SK-N-SH treated with all-trans-retinoic acid at 6 μM for 48 hours (cell line): ENCODE data around the gene AGPAT3.

ENCODE experiments used
- ATAC-seq: fragments of 200-7000 bp; cut with Tn5 transposase; 3 replicates; pipeline ENCODE4 v1.9.1; 2020; ENCODE audit warnings: mild to moderate bottlenecking, moderate library complexity
- CREB5 ChIP-seq: fragments of 250-450 bp; sonication (Bioruptor Pico); IDR thresholded peaks from 2 replicates; pipeline ENCODE4 v1.5.1; 2020; ENCODE audit warnings: low read depth, mild to moderate bottlenecking, moderate library complexity
- ESRRG ChIP-seq: fragments of 250-450 bp; sonication (Bioruptor Pico); IDR thresholded peaks from 2 replicates; pipeline ENCODE4 v1.6.1; 2021; ENCODE audit warnings: mild to moderate bottlenecking
- OSR1 ChIP-seq: fragments of 250-450 bp; sonication (Bioruptor Pico); IDR thresholded peaks from 2 replicates; pipeline ENCODE4 v1.8.0; 2022; ENCODE audit warnings: moderate library complexity, mild to moderate bottlenecking, inconsistent platforms
- PATZ1 ChIP-seq: fragments of 250-450 bp; sonication (Bioruptor Pico); IDR thresholded peaks from 2 replicates; pipeline ENCODE4 v1.8.0; 2020; ENCODE audit warnings: mild to moderate bottlenecking, moderate library complexity, borderline replicate concordance
- SNAI2 ChIP-seq: fragments of 250-450 bp; sonication (Bioruptor Pico); IDR thresholded peaks from 2 replicates; pipeline ENCODE4 v1.5.0; 2020; ENCODE audit warnings: mild to moderate bottlenecking, moderate library complexity
- ZC3H10 ChIP-seq: fragments of 250-450 bp; sonication (Bioruptor Pico); IDR thresholded peaks from 2 replicates; pipeline ENCODE4 v1.5.1; 2021; ENCODE audit warnings: mild to moderate bottlenecking, moderate library complexity
- ZFP30 ChIP-seq: fragments of 450-650 bp; formaldehyde crosslinking; IDR thresholded peaks from 2 replicates; pipeline ENCODE4 v1.5.0; 2022; ENCODE audit warnings: mild to moderate bottlenecking, moderate library complexity
- ZNF70 ChIP-seq: fragments of 450-650 bp; formaldehyde crosslinking; IDR thresholded peaks from 2 replicates; pipeline ENCODE4 v1.5.0; 2020; ENCODE audit warnings: mild to moderate bottlenecking, moderate library complexity
- ZNF8 ChIP-seq: fragments of 450-650 bp; formaldehyde crosslinking; IDR thresholded peaks from 2 replicates; pipeline ENCODE4 v1.5.0; 2020; ENCODE audit warnings: mild to moderate bottlenecking, moderate library complexity
- TF ChIP-seq, protein P1 (sequence below): fragments of 250-450 bp; sonication (Bioruptor Pico); IDR thresholded peaks from 2 replicates; pipeline ENCODE4 v1.5.0; 2020; ENCODE audit warnings: mild to moderate bottlenecking, moderate library complexity
- TF ChIP-seq, protein P2 (sequence below): fragments of 250-450 bp; sonication (Bioruptor Pico); IDR thresholded peaks from 2 replicates; pipeline ENCODE4 v1.8.0; 2021; ENCODE audit warnings: low read depth, mild to moderate bottlenecking, moderate library complexity, borderline replicate concordance
- TF ChIP-seq, protein P3 (sequence below): fragments of 250-450 bp; sonication (Bioruptor Pico); IDR thresholded peaks from 2 replicates; pipeline ENCODE4 v1.5.1; 2021; ENCODE audit warnings: mild to moderate bottlenecking, moderate library complexity

AGPAT3 gene

GRCh38 chr21:43904331-43904781 is 39.3 kb downstream of the AGPAT3 start:
- no peak for TF ChIP-seq PATZ1 (CRISPR knock-in tag)
- TF ChIP-seq, protein P1, sequence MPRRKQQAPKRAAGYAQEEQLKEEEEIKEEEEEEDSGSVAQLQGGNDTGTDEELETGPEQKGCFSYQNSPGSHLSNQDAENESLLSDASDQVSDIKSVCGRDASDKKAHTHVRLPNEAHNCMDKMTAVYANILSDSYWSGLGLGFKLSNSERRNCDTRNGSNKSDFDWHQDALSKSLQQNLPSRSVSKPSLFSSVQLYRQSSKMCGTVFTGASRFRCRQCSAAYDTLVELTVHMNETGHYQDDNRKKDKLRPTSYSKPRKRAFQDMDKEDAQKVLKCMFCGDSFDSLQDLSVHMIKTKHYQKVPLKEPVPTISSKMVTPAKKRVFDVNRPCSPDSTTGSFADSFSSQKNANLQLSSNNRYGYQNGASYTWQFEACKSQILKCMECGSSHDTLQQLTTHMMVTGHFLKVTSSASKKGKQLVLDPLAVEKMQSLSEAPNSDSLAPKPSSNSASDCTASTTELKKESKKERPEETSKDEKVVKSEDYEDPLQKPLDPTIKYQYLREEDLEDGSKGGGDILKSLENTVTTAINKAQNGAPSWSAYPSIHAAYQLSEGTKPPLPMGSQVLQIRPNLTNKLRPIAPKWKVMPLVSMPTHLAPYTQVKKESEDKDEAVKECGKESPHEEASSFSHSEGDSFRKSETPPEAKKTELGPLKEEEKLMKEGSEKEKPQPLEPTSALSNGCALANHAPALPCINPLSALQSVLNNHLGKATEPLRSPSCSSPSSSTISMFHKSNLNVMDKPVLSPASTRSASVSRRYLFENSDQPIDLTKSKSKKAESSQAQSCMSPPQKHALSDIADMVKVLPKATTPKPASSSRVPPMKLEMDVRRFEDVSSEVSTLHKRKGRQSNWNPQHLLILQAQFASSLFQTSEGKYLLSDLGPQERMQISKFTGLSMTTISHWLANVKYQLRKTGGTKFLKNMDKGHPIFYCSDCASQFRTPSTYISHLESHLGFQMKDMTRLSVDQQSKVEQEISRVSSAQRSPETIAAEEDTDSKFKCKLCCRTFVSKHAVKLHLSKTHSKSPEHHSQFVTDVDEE (CRISPR knock-in tag): no peak
- TF ChIP-seq ZFP30 (CRISPR knock-in tag): no peak
- TF ChIP-seq, protein P2, sequence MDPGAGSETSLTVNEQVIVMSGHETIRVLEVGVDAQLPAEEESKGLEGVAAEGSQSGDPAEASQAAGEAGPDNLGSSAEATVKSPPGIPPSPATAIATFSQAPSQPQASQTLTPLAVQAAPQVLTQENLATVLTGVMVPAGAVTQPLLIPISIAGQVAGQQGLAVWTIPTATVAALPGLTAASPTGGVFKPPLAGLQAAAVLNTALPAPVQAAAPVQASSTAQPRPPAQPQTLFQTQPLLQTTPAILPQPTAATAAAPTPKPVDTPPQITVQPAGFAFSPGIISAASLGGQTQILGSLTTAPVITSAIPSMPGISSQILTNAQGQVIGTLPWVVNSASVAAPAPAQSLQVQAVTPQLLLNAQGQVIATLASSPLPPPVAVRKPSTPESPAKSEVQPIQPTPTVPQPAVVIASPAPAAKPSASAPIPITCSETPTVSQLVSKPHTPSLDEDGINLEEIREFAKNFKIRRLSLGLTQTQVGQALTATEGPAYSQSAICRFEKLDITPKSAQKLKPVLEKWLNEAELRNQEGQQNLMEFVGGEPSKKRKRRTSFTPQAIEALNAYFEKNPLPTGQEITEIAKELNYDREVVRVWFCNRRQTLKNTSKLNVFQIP (CRISPR knock-in tag): no peak
- no peak for TF ChIP-seq CREB5 (CRISPR knock-in tag)
- ATAC-seq: no peak

GRCh38 chr21:43905726-43906455 is 40.9 kb downstream of the AGPAT3 start:
- ATAC-seq: no peak
- TF ChIP-seq SNAI2 (CRISPR knock-in tag) (no peak), ZC3H10 (no peak), ZNF8 (CRISPR knock-in tag) (no peak), OSR1 (CRISPR knock-in tag) (no peak), CREB5 (CRISPR knock-in tag) (no peak), ESRRG (CRISPR knock-in tag) (no peak), ZNF70 (CRISPR knock-in tag) (no peak)
- TF ChIP-seq, protein P1 (CRISPR knock-in tag): no peak
- TF ChIP-seq, protein P3, sequence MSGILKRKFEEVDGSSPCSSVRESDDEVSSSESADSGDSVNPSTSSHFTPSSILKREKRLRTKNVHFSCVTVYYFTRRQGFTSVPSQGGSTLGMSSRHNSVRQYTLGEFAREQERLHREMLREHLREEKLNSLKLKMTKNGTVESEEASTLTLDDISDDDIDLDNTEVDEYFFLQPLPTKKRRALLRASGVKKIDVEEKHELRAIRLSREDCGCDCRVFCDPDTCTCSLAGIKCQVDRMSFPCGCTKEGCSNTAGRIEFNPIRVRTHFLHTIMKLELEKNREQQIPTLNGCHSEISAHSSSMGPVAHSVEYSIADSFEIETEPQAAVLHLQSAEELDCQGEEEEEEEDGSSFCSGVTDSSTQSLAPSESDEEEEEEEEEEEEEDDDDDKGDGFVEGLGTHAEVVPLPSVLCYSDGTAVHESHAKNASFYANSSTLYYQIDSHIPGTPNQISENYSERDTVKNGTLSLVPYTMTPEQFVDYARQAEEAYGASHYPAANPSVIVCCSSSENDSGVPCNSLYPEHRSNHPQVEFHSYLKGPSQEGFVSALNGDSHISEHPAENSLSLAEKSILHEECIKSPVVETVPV (CRISPR knock-in tag): no peak
- TF ChIP-seq, protein P2 (CRISPR knock-in tag): no peak
